ENCODE data around the gene OPTC.

OPTC gene

GRCh38 chr1:203538726-203539125, 44.8 kb downstream of the OPTC start:
- TF ChIP-seq CTCF (IDR thresholded peaks at IDR 0.05; ENCODE audit: insufficient read depth, low read depth, low read length, missing control alignments): no peak
- no peak overlapping the region for H3K4me3 ChIP-seq (ENCODE audit: low read depth, low read length)
- no peak for DNase-seq (ENCODE audit: low read depth)

DNA sequence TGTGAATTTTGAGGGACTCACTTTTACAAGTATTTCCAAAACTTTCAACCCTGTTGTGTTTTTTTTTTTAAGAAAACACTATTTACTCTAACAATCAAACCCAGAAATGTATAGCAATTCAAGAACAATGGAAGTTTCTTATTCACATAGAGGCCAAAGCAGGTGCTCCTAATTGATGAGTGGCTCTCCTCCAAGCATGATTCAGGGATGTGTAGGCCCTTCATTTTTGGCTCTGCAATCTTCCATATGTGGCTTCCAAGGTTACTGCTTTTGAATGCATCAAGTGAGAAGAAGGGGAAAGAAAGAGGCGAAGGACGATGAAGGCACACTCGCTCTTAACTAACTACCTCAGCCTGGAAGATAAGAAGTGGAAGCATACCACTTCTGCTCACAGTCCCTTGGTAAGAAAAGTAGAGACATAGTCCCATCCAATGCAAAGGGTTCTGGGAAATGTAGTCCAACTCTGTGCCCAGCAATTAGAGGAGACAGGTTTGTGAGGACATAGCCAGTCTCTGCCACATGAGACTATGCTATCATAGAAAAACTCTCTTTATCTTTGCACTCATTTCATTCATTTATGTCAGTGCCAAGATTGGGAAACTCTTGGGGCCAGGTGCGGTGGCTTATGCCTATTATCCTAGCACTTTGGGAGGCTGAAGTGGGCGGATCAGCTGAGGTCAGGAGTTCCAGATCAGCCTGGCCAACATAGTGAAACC, 46.0 kb downstream of the OPTC start:
- H3K4me3 ChIP-seq (ENCODE audit: low read depth, low read length): no peak overlapping the region
- DNase-seq (ENCODE audit: low read depth): no peak
- no peak for TF ChIP-seq CTCF (IDR thresholded peaks at IDR 0.05; ENCODE audit: insufficient read depth, low read depth, low read length, missing control alignments)

DNA sequence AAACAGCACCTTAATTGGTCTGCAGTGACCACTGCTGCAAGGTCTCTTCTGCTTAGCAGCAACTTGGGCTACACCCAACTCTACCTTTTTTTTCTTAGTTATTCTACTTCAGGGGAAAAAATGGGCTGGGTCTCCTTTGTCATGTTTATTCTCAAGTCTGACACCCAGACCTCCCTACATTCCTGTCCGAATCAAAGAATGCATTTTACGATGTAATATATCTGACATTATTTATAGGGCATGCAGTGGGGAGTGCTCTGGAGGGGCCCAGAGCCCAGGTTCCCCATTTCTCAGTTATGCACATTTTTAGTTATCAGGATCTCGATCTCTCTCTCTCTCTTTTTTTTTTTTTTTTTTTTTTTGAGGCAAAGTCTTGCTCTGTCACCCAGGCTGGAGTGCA, 50.5 kb downstream of the OPTC start:
- DNase-seq (ENCODE audit: low read depth): no peak
- no peak overlapping the region for H3K4me3 ChIP-seq (ENCODE audit: low read depth, low read length)
- no peak for TF ChIP-seq CTCF (IDR thresholded peaks at IDR 0.05; ENCODE audit: insufficient read depth, low read depth, low read length, missing control alignments)

DNA sequence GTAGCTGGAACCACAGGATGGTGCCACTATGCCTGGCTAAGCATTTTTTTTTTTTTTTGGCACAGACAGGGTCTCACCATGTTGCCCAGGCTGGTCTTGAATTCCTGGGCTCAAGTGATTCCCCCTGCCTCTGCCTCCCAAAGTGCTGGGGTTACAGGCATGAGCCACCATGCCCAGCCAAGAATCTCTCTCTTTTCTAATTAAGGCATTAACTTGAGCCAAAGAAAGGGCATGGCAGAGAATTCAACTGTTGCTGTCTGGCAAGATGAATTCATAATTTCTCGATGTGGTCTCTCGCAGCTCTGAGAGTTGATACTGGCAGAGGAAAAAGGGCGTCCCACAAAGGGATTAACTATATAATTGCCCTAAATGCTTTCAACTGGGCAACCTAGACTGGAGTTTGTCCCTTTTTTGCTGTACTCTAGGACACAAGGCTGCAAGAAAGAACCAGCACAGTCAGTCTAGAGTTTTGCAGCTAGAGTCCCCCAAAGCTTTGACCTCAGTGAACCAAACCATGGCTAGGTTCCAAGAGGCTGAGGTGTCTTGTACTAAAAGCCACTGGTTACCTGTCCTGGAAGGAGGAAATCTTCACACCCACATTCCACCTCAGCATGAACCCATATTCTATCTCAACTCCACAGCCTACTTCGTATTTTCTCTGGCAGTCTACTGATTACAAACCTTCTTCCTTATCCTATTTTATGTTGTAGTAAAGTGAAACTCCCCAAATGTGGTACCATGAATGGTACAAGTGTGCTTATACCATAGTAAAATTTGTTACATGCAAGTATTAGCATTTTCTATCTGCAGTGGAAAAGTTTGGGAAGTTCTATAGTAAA, 51.2 kb downstream of the OPTC start:
- DNase-seq (ENCODE audit: low read depth): no peak
- H3K4me3 ChIP-seq (ENCODE audit: low read depth, low read length): no peak overlapping the region
- no peak for TF ChIP-seq CTCF (IDR thresholded peaks at IDR 0.05; ENCODE audit: insufficient read depth, low read depth, low read length, missing control alignments)

DNA sequence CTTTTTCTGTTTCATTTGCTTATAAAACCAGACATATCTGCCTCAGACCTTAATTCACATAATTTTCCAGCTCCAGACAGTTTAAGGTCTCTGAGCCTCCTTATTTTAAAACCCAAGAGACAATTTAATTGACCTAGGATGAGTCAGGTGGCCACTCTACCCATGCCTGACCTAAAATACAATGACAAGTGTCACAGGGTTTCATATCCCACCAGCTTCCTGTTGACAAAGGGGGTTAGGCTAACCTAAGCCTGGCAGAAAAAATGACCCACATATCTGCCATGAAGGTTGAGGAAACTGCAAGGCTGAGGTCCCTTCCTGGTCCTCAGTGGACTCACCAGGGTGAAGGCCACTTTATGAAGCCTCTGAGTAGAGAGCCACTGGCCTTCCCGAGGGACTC, 52.3 kb downstream of the OPTC start:
- H3K4me3 ChIP-seq (ENCODE audit: low read depth, low read length): no peak overlapping the region
- TF ChIP-seq CTCF (IDR thresholded peaks at IDR 0.05; ENCODE audit: insufficient read depth, low read depth, low read length, missing control alignments): no peak
- DNase-seq (ENCODE audit: low read depth): no peak

GRCh38 chr1:203547147-203547546, 53.2 kb downstream of the OPTC start:
- no peak for TF ChIP-seq CTCF (IDR thresholded peaks at IDR 0.05; ENCODE audit: insufficient read depth, low read depth, low read length, missing control alignments)
- DNase-seq (ENCODE audit: low read depth): no peak
- no peak overlapping the region for H3K4me3 ChIP-seq (ENCODE audit: low read depth, low read length)
